Measurements from ENCODE around the gene MEG3. TPM values are rescaled to one million over a fixed set of nuclear protein-coding genes. Genes with fewer than 3 reads are reported as not detected.

MEG3 gene
- total RNA-seq, 1 donor from 2014 or later, result 82.2 TPM

GRCh38 chr14:100864206-100864605 lies 38.3 kb downstream of the MEG3 start:
- peak; percentile 84 for DNase-seq (ENCODE audit: low spot score)

- DNase-seq (ENCODE audit: low spot score), result peak; percentile 76
Observed at GRCh38 chr14:100864960-100865681, 39.2 kb downstream of the MEG3 start.

GRCh38 chr14:100865682-100866591 lies 40.0 kb downstream of the MEG3 start:
- DNase-seq (ENCODE audit: low spot score), result peak; percentile 85

- peak; percentile 59 for DNase-seq (ENCODE audit: low spot score)
Observed at GRCh38 chr14:100866666-100867630, 41.0 kb downstream of the MEG3 start.

DNA sequence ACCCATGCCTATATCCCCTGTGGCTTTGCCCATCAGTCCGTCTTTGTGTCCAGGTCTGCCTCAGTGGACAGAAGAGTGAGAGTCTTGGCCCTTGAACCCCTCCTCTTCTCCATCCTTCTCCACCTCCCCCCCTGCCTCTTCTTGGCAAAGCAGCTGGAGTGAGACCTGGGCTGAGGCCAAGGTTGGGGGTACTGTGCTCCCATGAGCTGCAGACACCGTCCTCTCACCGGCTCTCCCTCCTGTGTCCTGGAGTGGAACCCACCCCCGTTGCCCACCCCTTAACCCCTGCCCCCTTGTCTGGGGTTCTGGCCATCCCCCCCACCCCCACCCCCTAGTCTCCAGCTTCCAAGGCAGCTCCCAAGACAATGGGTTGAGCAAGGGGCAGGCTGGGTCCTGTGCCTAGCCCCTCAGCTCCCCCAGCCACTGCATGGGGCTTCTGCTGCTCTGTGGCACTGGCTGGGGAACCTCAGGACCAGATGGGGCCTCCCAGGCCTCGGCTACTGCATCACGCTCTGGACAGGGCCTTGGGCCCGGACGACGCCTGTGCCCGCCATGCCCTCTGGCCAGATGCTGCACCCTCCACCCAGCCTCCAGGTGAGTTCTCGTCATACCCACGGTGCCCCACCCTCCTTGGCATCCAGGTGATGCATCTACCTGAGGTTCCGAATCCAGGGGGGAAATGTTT lies 41.9 kb downstream of the MEG3 start:
- peak; percentile 80 for DNase-seq (ENCODE audit: low spot score)

GRCh38 chr14:100868621-100869370 lies 42.9 kb downstream of the MEG3 start:
- peak; percentile 75 for DNase-seq (ENCODE audit: low spot score)

DNA sequence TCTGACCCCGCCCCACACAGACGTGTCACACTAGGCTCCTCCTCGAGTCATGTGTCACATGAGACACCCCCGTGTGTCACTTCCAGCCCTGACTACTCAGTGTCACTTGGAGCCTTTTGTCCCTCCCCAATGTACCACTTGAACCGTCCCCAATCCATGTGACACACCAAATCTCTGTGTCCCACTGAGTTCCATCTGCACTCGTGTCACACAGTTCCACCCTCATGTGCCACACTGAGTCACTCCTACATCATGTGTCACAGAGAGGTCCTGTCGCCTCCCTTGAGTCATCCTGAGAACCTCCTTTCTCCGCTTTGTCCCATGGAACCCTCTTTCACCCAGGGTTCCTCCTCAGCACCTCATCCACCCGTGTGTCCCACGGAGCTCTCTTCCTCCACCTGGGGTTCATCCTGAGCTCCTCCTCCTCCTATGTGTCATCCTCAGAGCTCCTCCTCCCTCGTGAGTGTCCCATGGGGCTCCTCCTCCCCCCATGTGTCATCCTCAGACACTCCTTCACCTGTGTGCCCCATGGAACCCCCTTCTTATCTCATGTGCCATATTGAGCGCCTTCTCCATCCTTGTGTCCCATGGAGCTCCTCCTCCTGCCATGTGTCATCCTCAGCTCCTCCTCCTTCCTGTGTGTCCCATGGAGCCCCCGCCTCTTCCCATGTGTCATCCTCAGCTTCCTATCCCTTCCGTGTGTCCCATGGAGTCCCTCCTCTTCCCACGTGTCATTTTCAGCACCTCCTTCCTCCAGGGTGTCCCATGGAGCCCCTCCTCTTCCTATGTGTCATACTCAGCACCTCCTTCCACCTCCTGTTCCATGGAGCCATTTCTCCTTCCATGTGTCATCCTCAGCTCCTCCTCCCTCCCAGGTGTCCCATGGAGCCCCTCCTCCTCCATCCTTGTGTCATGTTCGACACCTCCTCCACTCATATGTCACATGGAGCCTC lies 45.6 kb downstream of the MEG3 start:
- DNase-seq (ENCODE audit: low spot score), result peak; percentile 49

DNA sequence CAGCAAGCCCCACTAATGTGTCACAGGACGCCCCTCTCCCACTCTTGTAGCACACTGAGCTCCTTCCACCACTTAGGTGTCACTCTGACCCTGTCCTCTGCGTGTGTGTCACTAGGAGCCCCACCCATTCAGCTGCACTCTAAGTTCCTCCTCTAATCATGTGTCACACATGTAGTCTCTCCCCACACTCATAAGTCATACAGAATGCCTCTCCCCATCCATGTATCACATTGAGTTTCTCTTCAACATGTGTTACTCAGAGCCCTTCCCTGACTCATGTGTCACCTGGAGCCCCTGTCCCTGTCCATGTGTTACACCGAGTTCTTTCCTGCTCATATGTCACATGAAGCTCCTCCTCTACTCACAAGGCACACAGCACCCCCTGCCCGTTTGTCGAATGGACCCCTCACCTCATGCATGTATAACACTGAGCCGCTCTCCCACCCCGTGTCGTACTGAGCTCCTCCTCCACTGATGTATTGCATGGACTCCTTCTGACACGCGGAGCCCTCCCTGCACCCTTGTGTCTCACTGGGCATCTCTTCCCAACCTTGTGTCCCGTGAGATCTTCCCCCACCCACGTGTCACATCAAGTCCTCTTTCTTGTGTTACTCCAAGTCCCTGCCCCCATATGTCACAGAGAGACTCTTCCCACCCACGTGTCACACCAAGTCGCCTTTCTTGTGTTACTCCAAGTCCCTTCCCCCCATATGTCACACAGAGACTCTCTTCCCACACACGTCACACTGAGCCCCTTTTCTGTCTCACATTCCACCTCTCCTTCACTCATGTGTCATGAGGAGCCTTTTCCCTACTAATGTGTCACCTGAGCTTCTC lies 46.6 kb downstream of the MEG3 start:
- DNase-seq (ENCODE audit: low spot score), result peak; percentile 77

GRCh38 chr14:100873096-100873482 lies 47.2 kb downstream of the MEG3 start:
- DNase-seq (ENCODE audit: low spot score), result peak; percentile 59

DNA sequence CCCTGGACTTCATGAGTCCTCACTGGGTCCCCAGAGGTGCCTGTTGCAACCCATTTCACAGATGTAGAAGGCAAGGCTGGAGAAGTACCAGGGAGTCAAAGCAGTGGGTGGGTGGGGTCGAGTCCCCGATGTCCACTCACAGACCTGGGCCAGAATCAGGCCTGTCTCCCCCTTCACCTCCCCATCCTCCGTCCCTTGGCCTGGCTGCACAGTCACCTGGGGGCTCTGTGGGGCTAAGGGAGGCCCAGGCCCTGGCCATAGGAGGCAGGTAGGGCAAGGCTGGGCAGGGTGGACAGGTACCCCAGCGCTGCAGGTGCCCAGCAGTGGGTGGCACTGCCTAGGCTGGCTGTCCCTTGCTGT lies 48.1 kb downstream of the MEG3 start:
- no peak for DNase-seq (ENCODE audit: low spot score)

GRCh38 chr14:100874411-100875091 lies 48.6 kb downstream of the MEG3 start:
- no peak for DNase-seq (ENCODE audit: low spot score)

DNA sequence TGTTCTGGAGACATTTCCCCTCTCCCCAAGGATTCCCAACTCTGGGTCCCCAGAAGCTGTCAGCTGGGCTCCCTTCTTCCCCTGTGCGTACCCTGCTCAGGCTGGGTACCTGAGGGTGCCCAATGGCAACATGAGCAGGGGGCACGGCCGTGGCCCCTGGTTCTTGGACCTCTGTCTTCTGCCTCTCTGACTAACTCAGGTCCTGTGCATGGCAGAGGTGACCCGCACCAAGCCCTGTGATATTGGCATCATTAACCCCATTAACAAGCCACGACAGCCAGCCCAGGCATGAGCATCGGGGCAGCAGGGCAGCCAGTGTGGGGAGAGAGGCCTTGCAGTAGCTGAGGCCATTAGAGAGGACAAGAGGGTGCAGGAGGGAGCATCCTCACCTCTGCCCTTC lies 49.2 kb downstream of the MEG3 start:
- DNase-seq (ENCODE audit: low spot score), result no peak

DNA sequence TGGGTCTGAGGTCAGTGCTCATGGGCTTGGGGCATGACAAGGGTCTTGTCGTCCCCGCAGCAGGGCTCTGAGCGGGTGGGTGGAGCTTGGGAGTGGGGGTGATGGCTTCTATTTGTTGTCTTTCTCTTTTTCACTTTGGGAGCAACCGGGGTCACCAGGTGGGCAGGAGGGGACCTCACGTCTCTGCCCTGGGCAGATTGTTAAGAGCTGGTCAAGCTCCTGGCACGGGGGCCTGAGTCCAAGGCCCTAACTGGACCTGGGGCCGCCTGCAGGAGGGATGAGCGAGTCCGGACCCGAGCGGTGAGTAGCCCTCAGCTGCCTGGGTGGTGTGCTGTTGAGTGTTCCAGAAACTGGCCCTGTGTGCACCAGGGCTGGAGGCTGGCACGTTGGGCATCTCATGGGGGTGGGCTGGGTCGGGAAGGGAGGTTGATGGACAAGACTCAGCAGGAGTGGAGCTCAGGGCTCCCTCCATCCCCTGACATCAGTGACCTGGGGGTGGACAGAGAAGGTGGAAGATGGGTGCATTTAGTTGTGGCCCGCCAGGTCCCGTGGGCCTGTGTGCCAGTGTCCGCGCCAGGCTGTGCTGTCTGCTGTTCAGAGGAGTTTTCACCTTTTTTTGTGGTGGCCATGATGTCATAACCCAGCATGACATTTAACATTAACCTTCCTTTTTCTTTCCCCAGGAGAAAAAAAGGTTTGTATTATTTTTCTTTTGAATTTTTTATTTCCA lies 50.1 kb downstream of the MEG3 start:
- no peak for DNase-seq (ENCODE audit: low spot score)

DNA sequence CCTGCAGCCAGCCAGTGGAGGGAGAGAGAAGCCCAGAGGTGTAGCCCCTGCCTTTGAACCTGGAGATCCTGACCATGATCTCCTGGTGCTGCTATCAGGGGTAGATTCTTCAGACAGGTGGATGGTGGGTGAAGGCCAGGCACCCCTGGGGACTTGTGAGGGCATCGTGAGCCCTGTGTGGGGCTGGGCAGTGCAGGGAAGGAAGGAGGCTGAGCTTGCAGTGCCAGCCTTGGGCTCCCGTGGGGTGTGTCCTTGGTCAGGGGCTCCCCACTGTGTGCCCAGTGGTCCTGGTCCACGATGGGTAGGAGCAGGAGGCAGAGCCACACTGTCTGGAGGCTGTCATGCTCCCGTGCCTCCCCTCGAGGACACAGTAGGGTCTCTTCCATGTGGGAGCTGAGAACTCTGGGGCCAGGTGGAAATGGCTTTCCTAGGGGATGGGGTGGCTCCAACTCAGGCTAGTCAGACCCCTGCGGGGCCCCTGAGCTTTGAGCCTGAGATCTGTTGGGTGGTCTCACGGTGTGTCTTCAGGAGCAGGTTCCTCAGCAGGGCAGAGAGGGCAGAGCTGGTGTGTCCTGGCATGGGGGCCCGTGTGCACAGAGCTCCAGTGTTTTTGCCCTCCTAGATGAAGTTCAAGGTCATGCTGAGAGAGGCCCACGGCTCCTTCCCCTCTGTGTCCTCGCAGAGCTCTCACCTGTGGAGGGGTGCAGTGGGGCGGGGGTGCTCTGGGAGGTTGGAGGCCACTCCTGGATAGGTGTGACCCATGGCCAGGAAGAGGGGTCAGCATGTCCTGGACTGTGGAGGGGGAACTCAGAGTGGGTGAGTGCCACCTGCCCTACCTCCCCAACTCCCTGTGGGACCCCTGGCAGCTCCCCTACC lies 52.6 kb downstream of the MEG3 start:
- no peak for DNase-seq (ENCODE audit: low spot score)

GRCh38 chr14:100879194-100879593 lies 53.3 kb downstream of the MEG3 start:
- no peak for DNase-seq (ENCODE audit: low spot score)

- no peak for DNase-seq (ENCODE audit: low spot score)
Observed at GRCh38 chr14:100879782-100880181, 53.9 kb downstream of the MEG3 start.

Data from mesenteric fat pad (tissue), 1 donor.